Uterus (tissue), 2 donors: ENCODE results near the gene FCN1.

Experiments
- POLR2A ChIP-seq, 2 donors: fragments of 450-650 bp; IDR thresholded peaks; one replicate each; pipeline ENCODE4 v1.6.1; 2016; ENCODE audit warnings: antibody characterized with exemption in 2 of 2, mild to moderate bottlenecking in 1 of 2, moderate library complexity in 1 of 2
- TF ChIP-seq, protein P1 (sequence below), 4 experiments: fragments of 200-600 bp in 2 of 4; fragments of 450-650 bp in 2 of 4; sonication (generic) in 2 of 4; IDR thresholded peaks; one replicate each; pipeline ENCODE4 v1.5.1; 2016 to 2019; ENCODE audit warnings: antibody characterized with exemption in 4 of 4, mild to moderate bottlenecking in 2 of 4, moderate library complexity in 1 of 4

DNA sequence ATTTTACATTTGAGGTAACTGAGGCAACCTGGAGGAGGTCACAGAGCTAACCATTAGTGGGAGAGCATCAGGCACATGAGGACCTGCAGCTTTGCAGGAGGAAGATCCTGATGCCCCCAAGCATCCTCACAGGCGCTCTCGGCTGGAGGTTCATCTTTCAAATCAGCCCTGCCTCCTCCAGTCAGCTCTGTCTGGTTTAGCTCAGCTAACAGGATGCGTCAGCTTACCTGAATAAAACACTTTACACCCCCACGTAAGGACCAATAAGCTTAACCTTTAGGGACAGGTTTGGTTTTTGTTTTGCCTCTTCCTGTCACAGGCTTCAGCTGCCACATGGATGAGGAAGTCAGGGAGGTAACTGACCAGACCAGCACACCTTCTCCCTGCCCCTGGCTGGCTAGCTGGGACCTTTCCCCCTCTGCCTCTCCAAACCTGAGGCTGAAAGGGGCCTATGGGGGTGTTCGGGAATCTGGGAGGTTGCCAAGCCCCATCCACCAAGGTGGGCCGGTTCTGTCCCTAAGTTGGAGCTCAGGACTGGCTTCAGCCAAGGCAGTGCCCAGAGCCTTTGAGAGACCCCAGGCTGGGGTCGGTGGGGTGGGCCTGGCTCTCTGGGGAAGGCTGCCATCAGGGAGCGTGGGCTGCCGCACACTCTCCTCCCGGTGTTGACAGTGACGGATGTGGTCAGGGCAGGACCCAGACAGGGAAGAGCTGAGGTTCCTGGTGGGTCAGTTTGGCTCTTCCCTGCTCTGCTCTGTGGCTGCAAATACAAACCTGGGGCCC, 20.0 kb upstream of the FCN1 start:
- TF ChIP-seq, protein P1, sequence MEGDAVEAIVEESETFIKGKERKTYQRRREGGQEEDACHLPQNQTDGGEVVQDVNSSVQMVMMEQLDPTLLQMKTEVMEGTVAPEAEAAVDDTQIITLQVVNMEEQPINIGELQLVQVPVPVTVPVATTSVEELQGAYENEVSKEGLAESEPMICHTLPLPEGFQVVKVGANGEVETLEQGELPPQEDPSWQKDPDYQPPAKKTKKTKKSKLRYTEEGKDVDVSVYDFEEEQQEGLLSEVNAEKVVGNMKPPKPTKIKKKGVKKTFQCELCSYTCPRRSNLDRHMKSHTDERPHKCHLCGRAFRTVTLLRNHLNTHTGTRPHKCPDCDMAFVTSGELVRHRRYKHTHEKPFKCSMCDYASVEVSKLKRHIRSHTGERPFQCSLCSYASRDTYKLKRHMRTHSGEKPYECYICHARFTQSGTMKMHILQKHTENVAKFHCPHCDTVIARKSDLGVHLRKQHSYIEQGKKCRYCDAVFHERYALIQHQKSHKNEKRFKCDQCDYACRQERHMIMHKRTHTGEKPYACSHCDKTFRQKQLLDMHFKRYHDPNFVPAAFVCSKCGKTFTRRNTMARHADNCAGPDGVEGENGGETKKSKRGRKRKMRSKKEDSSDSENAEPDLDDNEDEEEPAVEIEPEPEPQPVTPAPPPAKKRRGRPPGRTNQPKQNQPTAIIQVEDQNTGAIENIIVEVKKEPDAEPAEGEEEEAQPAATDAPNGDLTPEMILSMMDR (IDR thresholded peaks at IDR 0.05): no peak
- no peak for TF ChIP-seq POLR2A (IDR thresholded peaks at IDR 0.05)
